Left renal cortex interstitium (tissue), 4 donors: ENCODE results near the gene FNTB. TPM values are rescaled to one million over a fixed set of nuclear protein-coding genes. Genes with fewer than 3 reads are reported as not detected.

Experiments used
- DNase-seq, 4 donors: peaks; one replicate each; pipeline ENCODE4 v3.0.0-alpha.2; 2013; ENCODE audit warnings: low read depth in 4 of 4, low spot score in 2 of 4, missing footprints in 1 of 4
- polyA plus RNA-seq, 4 donors: library from polyadenylated mRNA; unstranded; fragments of 120-200 nt; gene quantifications; one replicate each; pipeline ENCODE4 v1.2.1, GENCODE V29; 2013; ENCODE audit not compliant: insufficient read length in 4 of 4

Gene FNTB
- polyA plus RNA-seq, 4 donors = 28.5 to 38.5 (median 33.8) TPM

DNA sequence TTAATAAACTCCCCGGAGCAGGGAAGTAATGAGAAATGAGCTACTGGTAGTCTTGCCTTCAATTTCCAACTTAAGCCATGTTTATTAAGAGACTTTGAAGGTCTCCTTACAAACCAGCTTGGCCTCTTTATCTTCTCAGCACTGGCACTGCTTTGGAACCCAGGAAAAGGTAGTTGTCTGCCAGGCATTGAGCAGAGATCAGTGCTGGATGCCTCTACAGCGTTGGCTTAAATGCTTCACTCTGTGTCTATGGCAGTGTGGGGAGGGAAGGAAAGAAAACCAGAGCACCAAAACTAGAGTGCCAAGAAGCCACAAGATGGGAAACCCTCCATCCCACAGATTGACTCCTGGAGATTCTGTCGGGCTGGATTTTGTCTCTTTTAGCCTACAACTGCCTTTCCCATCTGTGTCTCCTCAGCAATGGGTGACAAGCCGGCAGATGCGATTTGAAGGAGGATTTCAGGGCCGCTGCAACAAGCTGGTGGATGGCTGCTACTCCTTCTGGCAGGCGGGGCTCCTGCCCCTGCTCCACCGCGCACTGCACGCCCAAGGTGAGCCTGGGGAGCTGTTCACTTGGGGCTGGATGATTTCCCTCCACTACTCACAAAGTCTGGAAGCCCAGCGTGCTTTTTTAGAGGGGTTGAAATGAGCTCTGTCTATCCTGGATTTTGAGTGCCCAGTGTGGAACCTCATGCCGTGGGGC lies 57.3 kb downstream of the FNTB start:
- no peak for DNase-seq

DNA sequence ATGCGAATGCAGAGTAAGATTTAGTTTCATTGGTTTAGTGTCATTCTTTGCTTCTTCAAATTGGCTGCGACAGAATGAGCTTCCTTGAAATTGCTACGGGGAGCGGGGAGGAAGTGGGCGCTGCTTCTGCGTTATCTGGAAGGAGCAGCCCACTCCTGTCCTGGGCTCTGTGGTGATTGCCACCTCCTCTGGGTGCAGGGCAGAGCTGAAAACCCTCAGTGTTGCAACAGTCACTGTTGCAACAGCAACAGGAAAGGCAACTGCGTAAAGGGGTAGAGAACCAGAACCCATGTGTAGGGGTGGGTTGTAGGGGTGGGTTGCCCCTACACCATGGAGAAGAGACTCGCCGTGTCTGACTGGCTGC lies 57.9 kb downstream of the FNTB start:
- no peak for DNase-seq

DNA sequence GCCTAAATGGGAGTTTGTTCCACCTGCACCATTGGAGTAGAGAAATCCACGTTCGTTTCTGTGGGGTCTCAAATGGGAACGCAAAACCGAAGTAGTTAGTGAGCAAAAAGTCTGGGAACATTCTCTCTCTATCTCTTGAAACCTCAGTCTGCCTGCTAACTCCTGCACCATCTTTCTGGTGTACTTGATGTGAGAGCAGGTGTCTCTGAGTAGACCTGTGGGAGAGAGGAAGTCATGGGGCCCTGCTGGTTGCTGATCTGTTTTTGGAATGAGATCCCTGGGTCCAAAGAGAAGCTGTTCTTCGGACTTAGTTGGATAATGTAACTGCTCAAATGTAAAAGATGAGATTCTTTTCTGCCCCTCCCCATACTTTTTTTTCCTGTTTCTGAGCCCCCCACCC lies 58.3 kb downstream of the FNTB start:
- DNase-seq = no peak

DNA sequence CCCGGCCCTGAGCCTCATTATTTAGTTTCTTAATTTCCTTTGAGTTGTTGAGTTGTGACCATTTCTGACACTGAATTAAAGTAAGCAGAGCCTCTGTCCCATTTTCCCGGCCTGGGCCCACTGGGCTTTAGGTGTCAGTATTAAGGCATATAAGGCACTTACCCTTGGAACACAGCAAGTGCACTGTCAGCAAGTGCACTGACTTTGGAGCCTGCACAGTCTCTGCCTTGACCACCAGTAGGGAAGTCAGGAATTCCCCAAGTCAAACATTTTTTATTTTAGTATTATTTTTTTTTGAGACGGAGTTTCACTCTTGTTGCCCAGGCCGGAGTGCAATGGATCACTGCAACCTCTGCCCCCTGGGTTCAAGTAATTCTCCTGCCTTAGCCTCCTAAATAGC lies 59.0 kb downstream of the FNTB start:
- no peak for DNase-seq

DNA sequence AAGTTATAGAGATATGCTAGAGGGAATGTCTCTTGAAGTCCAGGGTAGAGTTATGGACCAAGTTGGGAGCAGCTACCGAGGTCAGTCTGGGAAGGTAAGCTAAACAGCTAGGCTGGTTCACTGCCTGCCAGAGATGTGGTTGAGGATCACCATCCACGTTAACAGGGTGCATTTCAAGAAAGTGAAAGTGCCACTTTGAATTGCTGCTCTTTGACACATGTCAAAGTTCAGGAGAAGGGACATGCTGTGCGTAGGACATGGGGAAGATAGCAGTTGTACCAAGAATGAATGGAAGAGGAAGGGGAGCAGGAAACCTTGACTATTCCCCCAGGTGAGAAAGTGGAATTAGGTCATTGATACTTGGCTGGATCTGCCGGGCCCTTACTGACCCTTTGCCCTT lies 66.1 kb downstream of the FNTB start:
- no peak for DNase-seq

DNA sequence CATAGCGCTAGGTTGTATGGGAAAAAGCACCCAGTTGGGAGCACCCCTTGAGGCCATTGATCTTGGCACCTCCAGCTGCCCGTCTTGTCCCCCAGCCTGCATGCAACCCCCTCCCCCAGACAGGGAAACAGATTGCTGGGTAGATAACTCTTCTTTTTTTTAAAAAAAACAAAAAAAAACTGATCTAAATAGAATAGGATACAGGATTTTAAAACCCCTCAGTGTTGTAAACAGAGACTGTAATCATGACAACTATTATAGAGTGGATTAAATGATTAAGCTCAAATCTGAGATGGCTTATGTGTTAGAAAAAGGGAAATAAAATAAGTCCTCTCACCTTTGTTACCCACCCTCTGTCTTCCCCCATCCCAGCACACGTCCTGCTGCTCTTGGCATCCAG lies 66.8 kb downstream of the FNTB start:
- no peak for DNase-seq

DNA sequence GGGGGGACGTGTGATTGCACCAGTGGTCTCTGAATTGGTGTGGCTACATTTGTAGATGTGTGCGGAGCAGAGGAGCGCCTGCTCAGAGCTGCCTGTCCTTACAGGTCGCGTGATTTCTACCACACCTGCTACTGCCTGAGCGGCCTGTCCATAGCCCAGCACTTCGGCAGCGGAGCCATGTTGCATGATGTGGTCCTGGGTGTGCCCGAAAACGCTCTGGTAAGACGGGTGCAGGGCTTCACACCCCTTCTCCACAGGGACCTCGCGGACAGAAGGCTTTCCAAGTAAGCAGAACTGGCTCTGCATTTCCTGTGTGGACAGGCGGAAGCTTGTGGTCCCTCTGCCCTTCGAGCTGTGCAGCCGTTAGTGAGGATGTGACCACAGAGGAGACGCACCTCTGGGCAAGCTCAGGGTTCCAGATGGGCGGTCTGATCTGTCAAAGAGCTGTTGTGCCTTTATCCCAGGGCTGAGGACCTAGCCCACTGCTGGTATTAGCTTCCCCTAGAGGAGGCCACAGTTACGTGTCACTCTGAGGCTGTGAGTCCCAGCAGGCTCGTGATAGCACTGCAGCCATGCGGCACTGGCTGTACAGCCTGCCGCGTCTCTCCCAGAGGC lies 67.9 kb downstream of the FNTB start:
- no peak for DNase-seq

DNA sequence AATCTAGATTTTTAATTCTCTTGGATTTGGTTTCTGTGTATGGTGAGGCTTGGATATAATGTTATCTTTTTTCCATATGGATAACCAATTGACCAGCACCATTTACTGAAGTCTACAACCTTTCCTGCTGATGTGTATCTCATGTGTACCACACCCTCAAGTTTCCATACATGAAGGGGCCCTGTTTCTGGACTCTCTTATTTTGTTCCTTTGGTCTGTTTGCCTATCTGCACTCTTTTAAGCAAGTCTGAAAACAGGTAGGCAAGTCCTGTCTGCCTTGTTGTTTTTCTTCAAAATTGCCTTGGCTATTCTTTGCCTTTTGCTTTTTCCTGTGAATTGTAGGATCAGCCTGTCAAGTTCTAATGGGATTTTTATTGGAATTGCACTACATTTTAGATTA lies 71.0 kb downstream of the FNTB start:
- no peak for DNase-seq

DNA sequence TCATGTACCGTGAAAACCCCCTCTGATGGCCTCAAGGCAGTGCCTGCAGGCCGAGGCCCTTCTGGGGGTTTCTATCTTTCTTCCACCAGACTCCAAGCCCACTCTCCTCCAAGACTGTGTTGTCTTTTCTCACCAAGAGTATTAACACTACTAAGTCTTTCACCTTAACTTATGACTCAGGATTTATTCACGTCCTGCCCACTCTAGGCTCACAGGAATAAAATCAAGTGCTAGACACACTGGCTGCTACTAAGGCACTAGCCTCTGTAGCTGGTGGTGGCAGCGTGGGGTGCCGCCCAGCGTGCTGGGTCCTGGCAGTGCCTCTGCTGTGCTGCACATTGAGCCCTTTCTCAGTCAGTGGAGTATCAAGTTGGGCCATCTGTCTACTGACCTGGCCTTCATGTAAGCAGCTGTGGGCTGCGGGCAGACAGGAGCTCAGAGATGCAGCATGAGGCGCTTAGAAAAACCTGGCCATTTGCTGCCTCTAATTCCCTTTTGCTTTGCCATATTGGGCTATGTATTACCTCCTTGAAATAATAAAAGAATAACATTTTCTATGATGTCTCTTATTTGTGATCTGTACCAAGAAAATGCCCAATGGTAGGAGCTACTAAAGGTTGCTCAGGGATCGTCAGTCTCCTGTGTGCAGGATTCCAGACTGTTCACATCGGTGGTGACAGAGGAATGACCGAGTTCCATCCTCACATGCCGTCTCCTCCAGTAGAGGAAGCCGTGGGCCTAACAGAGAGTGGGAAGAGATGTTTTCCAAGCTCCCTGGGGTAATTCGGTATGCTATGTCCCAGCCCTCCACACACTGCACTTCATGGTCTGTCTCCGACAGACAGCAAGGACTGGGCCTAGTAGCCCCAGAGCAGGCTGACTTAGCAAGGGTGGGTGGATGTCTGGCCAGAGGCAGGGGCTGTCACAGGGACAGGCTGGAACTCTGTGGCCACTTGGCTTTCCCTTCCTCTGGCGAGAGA lies 75.7 kb downstream of the FNTB start:
- no peak for DNase-seq

DNA sequence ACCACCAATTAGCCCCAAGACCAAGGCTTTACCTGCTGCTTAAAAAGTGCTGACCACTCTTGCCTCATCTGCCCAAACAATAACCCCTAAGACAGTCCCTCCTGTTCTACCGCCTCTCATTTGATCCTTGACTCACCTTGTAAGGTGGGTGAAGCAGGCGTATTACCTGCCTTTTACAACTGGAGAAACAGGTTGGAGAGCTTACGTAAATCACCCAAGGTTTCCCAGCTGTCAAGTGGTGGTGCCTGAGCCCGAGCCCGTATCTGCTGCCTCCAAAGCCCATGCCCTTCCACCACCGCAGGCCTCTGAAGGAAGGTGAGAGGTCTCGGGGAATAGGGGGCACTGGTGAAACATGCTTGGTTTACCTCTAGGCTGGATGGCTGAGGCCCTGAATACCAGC lies 79.0 kb downstream of the FNTB start:
- DNase-seq = no peak

DNA sequence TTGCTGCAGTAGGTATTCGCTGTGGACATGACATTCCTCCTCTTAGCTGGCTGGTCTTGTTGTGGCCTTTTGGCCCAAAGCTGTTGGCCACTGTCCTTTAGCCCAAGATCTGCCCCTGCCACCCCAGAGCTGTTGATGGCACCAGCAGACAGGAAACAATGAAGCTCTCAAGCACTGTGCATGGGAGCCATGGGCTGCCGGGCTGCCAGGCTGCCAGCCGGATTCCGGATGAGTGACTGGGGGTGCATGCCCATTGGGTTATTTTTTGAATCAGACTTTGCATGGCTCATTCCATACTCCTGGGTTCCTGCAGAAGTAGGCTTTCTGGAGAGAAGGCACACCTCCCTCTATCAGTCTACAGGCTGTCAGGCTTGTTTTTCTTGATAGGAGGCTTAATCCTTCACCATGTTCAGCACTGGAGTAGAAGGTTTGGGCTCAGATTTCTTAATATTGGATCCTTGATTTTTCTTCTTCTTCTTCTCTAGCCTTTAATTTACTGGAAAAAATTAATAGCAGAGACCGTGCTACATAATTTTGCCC lies 83.2 kb downstream of the FNTB start:
- no peak for DNase-seq

DNA sequence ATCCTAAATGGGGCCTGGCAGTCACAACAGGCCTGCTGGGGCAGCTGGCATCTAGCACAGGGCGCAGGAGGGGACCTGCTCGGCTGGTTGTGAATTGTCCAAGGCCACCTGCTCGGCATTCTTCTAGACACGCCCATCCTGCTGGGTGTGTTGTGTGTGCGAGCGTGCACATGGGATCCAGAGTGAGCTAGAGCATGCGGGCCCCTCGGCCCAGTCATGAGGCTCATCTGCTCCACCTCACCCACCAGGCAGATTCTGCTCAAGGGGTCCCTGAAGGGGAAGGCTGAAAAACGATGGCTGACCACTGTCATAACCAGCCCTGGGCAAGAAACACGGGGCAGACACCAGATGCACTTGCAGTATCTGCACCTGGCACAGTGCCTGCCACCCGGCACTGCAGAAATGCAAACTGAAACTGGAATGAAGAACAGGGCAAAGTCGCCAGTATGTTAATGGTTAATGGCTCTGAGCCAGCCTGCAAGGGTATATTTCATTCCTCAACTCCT lies 83.8 kb downstream of the FNTB start:
- no peak for DNase-seq

DNA sequence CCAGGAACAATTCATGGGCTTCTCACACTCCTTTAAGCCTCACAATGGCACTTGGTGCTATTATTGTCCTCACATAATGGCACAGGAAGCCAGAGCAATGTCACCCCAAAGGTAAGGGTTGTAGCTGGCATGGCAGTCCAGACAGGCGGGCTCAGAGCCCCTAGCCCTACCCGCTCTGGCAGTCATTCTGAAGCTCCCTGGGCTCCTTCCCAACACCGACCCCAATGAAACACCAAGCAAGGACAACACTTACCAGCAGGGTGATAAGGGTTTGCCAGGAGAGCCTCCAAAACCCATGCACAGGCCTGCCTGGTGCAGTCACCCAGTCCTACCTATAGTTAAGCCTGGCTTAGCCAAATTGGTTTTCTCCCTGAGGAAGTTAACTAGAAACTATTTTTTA lies 84.8 kb downstream of the FNTB start:
- no peak for DNase-seq

DNA sequence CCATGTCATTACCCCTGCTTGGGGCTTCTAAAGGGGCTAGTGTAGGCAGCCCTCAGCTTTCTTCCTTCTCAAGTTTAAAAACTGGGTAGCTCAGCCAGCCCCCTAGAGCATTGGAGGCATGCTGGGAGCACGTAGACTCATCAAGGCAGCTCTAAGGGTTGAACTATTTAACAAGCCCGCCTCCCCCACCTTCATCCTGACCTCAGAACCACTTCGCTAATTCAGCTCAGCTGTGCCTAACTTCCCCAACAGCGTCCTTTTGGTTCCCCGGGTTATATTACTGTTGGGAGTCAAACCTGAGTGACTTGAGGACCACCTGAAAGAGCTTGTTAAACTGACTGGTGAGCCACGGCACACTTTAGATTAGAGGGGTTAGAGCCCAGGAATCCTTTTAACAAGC lies 85.6 kb downstream of the FNTB start:
- DNase-seq = no peak

DNA sequence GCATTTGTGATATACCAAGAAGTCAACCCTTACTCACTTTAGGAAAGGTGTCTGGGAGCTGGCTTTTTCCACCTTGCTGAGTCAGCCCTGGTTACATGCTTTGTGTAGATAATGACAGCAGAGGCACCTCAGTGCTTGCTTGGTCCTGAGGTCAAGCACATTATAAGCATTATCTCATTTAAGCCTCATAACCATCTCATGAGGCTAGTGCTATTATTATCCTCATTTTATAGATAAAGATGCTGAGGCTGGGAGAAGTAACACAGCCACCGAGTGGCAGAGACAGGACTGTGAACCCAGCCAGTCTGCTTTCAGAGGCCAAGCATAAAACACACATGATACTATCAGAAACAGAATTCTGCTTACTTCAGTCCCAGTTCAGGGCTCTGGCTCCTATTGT lies 86.2 kb downstream of the FNTB start:
- no peak for DNase-seq

DNA sequence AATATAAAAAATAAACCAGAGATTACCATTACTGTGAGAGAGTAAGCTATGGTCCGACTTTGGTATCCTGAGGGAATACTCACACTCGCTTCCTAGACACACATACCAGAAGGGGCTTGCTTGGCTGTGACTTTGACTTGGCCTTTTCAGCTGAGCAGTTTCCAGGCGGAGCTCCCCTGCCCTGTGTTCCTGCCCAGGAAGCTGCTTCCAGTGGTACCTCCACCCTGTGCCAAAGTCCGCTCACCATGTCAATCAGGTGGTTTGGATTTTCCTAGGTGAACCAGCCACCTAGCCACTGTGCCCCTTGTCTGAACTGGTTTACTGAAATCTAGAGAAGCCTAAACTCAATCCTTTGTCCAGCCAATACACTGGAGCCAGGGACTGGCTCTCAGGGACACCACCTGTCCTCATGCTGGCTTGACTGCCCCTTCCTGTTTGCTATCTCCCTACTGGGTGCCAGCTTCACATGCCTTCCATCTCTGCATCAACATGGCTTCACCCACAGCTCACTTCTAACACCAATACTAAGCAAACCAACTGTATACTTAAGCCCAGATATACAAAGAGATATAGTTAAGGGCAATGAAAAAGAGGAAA lies 87.0 kb downstream of the FNTB start:
- no peak for DNase-seq

DNA sequence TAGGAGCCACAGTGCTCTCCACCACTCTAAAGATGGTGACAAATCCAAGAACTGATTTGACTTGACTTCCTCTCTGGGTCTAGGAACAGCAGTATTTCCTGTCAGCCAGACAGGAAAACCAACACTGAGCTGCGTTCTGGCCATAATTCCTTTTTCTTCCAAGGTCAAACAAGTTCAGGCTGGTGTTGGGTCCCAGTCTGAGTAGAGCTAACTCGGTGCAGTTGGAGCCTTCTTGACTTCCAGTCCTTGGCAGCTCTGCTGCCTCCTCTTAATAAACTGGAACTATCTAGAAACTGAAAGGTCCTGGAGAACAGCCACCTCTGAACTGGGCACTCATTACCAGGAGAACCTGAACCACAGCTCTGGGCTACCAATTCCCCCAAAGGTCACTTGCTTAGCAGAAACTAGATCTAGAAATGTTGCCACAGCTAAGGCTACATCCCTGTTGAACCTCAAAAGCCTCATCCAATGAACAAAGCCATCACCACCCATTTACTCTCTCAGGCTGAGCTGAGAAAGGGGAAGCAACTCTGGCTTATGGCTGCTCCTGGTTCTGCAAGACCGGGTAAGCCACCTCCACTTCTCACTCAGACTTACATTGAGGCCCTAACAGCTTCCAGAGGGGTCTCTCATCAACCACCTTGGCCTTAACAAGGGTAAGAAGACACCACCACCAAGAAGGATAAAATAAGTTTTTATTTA lies 87.9 kb downstream of the FNTB start:
- DNase-seq = no peak

DNA sequence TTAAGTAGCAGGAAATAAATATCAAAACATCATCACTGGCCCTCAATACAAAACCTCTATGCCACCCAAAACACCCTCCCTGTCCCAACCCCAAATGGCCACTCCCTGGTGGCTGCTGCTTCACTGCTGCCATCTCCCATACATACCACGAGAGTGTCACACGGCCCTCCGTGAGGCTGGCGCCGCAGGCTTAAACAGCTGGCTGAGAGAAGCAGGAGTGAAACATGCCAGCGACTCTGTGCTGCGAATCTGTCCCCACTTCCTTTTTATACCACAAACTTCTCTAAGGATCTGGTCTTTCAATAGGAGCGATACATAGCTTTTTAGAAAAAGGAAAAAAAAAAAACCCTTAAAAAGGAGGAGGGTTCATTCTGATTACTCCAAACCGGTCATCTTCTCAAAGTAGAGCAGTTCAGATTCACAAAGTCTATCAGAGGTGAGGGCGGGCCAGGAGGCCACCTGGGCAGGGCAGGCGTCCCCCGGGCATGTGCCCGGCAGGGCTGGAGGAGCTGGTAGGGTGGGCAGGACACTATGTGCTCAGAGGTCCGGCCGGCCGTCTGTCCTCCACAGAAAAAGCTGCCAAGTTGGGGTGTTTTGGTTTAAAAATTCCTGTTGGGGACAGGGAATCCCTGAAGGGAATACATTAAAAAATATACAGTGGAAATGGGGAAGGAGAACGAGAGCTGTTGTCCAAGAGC lies 89.1 kb downstream of the FNTB start:
- DNase-seq = no peak

DNA sequence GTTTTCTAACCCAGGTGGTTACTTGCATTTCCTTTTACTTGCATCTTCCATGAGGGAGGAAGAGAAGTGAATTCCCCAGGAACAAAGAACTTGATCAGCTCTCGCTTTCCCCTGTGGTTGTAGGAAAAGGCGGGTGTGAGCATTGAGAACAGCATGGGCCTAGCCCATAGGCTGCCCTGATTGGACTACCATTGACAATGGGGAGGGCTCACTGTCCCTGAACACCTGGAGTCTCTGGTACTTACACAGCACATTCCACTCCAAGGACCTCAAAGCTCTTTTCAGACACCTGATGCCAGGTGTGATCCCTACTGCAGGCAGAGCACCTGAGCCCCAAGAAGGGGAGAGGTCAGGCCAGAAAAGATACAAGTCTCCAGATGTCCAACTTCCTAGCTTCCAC lies 90.6 kb downstream of the FNTB start:
- DNase-seq = no peak

DNA sequence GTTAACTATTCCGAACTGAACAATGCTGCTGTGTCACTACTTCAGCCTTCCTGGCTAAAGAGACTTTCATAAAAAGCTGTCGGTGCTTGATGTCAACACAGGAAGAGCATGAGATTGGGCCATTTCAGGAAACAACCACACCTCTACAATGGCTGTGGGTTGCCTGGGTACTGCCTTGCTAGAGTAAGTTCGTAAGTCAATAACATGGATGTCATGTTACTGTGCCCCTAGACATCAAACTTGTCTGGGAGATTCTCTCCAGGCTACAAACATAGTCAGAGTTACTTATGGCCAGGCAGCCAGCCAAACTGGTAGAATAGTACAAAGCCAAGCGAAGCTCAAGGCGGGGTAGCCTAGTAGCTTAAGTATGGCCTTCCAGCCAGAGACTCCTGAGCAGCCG lies 92.5 kb downstream of the FNTB start:
- DNase-seq = no peak
